HEK293 (cell line): ENCODE results near the gene CEBPZ.

Experiments used
- CTCF ChIA-PET: fragments of 350-600 bp; formaldehyde crosslinking; extraction: SDS; loops from one replicate; lab custom pipeline; 2021; ENCODE audit warnings: antibody characterized with exemption; lab: Yijun Ruan, JAX
- POLR2A ChIA-PET: fragments of 300-600 bp; formaldehyde crosslinking; extraction: SDS; loops from one replicate; lab custom pipeline; 2020; ENCODE audit warnings: antibody characterized with exemption, inconsistent platforms; lab: Yijun Ruan, JAX
- H3K27ac ChIP-seq: fragments of 200-500 bp; sonication (Bioruptor generic); 2 replicates; pipeline ENCODE4 v1.5.1; 2014; ENCODE audit warnings: low read depth, low read length, control low read depth, inconsistent platforms; ENCODE audit errors: extremely low read depth
- H3K36me3 ChIP-seq, 2 experiments: fragments of 200-500 bp in 1 of 2; sonication (Bioruptor generic) in 1 of 2; 1 replicate in 1 of 2; 2 replicates in 1 of 2; pipeline ENCODE4 v1.5.1; 2014 to 2017; ENCODE audit warnings: inconsistent platforms in 2 of 2, low read length in 2 of 2; ENCODE audit not compliant: control insufficient read depth in 2 of 2, insufficient read depth in 1 of 2
- H3K4me1 ChIP-seq: fragments of 200-500 bp; sonication (Bioruptor generic); 2 replicates; pipeline ENCODE4 v1.5.1; 2014; ENCODE audit warnings: mild to moderate bottlenecking, low read length, inconsistent platforms; ENCODE audit not compliant: control insufficient read depth, insufficient read depth
- H3K4me3 ChIP-seq: 2 replicates; pipeline ENCODE4 v1.5.1; 2011; ENCODE audit warnings: low read depth, mild to moderate bottlenecking, control low read depth, low read length, moderate library complexity
- H3K9me3 ChIP-seq: fragments of 200-500 bp; sonication (Bioruptor generic); 2 replicates; pipeline ENCODE4 v1.5.1; 2014; ENCODE audit warnings: low read depth, low read length, inconsistent platforms; ENCODE audit not compliant: control insufficient read depth, insufficient read depth
- ATF2 ChIP-seq: fragments of 450-650 bp; formaldehyde crosslinking; IDR thresholded peaks from 2 replicates; pipeline ENCODE4 v1.5.1; 2016; ENCODE audit warnings: missing biosample characterization, missing genetic modification characterization, low read depth
- BCL6B ChIP-seq: fragments of 450-650 bp; formaldehyde crosslinking; IDR thresholded peaks from 2 replicates; pipeline ENCODE4 v1.5.1; 2017; ENCODE audit warnings: missing biosample characterization, missing genetic modification characterization
- KLF7 ChIP-seq: fragments of 450-650 bp; formaldehyde crosslinking; IDR thresholded peaks from 2 replicates; pipeline ENCODE4 v1.5.1; 2016; ENCODE audit warnings: missing biosample characterization, missing genetic modification characterization, borderline replicate concordance
- MZF1 ChIP-seq: fragments of 450-650 bp; formaldehyde crosslinking; IDR thresholded peaks from 2 replicates; pipeline ENCODE4 v1.5.1; 2017; ENCODE audit warnings: missing biosample characterization, missing genetic modification characterization, borderline replicate concordance
- RBAK ChIP-seq: fragments of 450-650 bp; formaldehyde crosslinking; IDR thresholded peaks from 2 replicates; pipeline ENCODE4 v1.5.1; 2016; ENCODE audit warnings: missing biosample characterization, missing genetic modification characterization
- SCRT2 ChIP-seq: fragments of 450-650 bp; formaldehyde crosslinking; IDR thresholded peaks from 2 replicates; pipeline ENCODE4 v1.5.1; 2016; ENCODE audit warnings: missing biosample characterization, missing genetic modification characterization
- ZNF10 ChIP-seq: fragments of 450-650 bp; formaldehyde crosslinking; IDR thresholded peaks from 2 replicates; pipeline ENCODE4 v1.5.1; 2017; ENCODE audit warnings: missing biosample characterization, missing genetic modification characterization
- ZNF121 ChIP-seq: fragments of 450-650 bp; formaldehyde crosslinking; IDR thresholded peaks from 2 replicates; pipeline ENCODE4 v1.5.1; 2016; ENCODE audit warnings: missing biosample characterization, missing genetic modification characterization
- ZNF133 ChIP-seq: fragments of 450-650 bp; formaldehyde crosslinking; IDR thresholded peaks from 2 replicates; pipeline ENCODE4 v1.5.1; 2016; ENCODE audit warnings: missing biosample characterization, missing genetic modification characterization
- ZNF24 ChIP-seq: fragments of 450-650 bp; formaldehyde crosslinking; IDR thresholded peaks from 2 replicates; pipeline ENCODE4 v1.5.1; 2016; ENCODE audit warnings: missing biosample characterization, missing genetic modification characterization
- ZNF350 ChIP-seq: fragments of 450-650 bp; formaldehyde crosslinking; IDR thresholded peaks from 2 replicates; pipeline ENCODE4 v1.5.0; 2017; ENCODE audit warnings: missing biosample characterization, mild to moderate bottlenecking, missing genetic modification characterization
- ZNF354C ChIP-seq: fragments of 450-650 bp; formaldehyde crosslinking; IDR thresholded peaks from 2 replicates; pipeline ENCODE4 v1.5.1; 2016; ENCODE audit warnings: missing biosample characterization, missing genetic modification characterization, low read depth, borderline replicate concordance
- ZNF362 ChIP-seq: fragments of 450-650 bp; formaldehyde crosslinking; IDR thresholded peaks from 2 replicates; pipeline ENCODE4 v1.5.1; 2016; ENCODE audit warnings: missing biosample characterization, missing genetic modification characterization
- ZNF394 ChIP-seq: fragments of 450-650 bp; formaldehyde crosslinking; IDR thresholded peaks from 2 replicates; pipeline ENCODE4 v1.5.1; 2016; ENCODE audit warnings: missing biosample characterization, missing genetic modification characterization, mild to moderate bottlenecking, moderate library complexity, borderline replicate concordance
- ZNF398 ChIP-seq: fragments of 450-650 bp; formaldehyde crosslinking; IDR thresholded peaks from 2 replicates; pipeline ENCODE4 v1.5.1; 2017; ENCODE audit warnings: missing biosample characterization, missing genetic modification characterization
- ZNF639 ChIP-seq: fragments of 450-650 bp; formaldehyde crosslinking; IDR thresholded peaks from 2 replicates; pipeline ENCODE4 v1.5.1; 2016; ENCODE audit warnings: missing biosample characterization, missing genetic modification characterization
- ZNF777 ChIP-seq: fragments of 450-650 bp; formaldehyde crosslinking; IDR thresholded peaks from 2 replicates; pipeline ENCODE4 v1.5.1; 2017; ENCODE audit warnings: missing biosample characterization, missing genetic modification characterization, borderline replicate concordance
- ZNF785 ChIP-seq: fragments of 450-650 bp; formaldehyde crosslinking; IDR thresholded peaks from 2 replicates; pipeline ENCODE4 v1.5.1; 2016; ENCODE audit warnings: missing biosample characterization, missing genetic modification characterization
- ZNF792 ChIP-seq: fragments of 450-650 bp; formaldehyde crosslinking; IDR thresholded peaks from 2 replicates; pipeline ENCODE4 v1.5.1; 2016; ENCODE audit warnings: missing biosample characterization, missing genetic modification characterization
- TF ChIP-seq, protein P1 (sequence below): fragments of 450-650 bp; formaldehyde crosslinking; IDR thresholded peaks from 2 replicates; pipeline ENCODE4 v1.5.1; 2016; ENCODE audit warnings: missing biosample characterization, missing genetic modification characterization
- TF ChIP-seq, protein P2 (sequence below): fragments of 450-650 bp; formaldehyde crosslinking; IDR thresholded peaks from 2 replicates; pipeline ENCODE4 v1.5.1; 2016; ENCODE audit warnings: missing biosample characterization, missing genetic modification characterization
- TF ChIP-seq, protein P3 (sequence below): fragments of 450-650 bp; formaldehyde crosslinking; IDR thresholded peaks from 2 replicates; pipeline ENCODE4 v1.5.1; 2016; ENCODE audit warnings: missing biosample characterization, missing genetic modification characterization

CEBPZ gene

DNA sequence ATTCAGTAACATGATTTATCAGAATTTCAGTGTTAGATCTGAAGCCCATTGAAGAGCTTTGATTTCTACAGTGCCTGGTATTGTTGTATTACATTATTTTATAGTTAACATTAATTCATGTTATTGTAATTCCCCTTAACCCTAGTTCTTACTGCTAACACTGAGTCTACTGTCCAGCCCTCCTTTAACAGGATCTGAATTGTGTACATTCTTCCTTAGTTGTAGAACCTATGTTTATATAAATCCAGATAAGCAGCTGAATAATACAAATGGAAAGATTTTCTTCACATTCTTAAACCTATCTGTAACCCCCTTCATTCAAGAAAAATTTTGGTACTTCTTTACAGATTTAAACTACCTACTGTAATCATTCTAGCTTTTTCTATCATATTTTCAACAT is 14.8 kb upstream of the CEBPZ start (continued):
- TF ChIP-seq, protein P1, sequence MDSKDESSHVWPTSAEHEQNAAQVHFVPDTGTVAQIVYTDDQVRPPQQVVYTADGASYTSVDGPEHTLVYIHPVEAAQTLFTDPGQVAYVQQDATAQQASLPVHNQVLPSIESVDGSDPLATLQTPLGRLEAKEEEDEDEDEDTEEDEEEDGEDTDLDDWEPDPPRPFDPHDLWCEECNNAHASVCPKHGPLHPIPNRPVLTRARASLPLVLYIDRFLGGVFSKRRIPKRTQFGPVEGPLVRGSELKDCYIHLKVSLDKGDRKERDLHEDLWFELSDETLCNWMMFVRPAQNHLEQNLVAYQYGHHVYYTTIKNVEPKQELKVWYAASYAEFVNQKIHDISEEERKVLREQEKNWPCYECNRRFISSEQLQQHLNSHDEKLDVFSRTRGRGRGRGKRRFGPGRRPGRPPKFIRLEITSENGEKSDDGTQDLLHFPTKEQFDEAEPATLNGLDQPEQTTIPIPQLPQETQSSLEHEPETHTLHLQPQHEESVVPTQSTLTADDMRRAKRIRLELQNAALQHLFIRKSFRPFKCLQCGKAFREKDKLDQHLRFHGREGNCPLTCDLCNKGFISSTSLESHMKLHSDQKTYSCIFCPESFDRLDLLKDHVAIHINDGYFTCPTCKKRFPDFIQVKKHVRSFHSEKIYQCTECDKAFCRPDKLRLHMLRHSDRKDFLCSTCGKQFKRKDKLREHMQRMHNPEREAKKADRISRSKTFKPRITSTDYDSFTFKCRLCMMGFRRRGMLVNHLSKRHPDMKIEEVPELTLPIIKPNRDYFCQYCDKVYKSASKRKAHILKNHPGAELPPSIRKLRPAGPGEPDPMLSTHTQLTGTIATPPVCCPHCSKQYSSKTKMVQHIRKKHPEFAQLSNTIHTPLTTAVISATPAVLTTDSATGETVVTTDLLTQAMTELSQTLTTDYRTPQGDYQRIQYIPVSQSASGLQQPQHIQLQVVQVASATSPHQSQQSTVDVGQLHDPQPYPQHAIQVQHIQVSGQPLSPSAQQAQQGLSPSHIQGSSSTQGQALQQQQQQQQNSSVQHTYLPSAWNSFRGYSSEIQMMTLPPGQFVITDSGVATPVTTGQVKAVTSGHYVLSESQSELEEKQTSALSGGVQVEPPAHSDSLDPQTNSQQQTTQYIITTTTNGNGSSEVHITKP (tag by site-specific recombination) = no peak
- no peak for TF ChIP-seq ZNF785 (tag by site-specific recombination)
- TF ChIP-seq ZNF777 (tag by site-specific recombination) = no peak

DNA sequence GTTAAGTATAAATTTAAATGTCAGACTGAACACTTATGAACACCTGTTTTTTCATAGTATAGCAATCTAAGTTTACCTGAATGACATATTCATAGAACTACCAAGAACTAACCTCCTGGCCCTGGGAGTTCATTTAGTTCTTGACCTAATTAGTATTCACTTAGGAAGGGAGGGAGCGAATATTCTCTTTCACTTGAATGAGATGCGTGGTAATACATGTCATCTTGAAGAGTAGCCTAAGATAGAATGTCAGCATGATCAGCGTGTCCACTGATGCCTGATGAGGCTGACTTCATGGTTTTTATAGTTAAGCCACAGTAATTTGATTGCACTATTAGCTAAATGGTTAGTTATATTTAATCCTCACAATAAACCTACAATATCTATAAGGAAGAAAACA is 13.4 kb upstream of the CEBPZ start:
- no peak overlapping the region for H3K27ac ChIP-seq
- H3K4me1 ChIP-seq = no peaks in the 10 kb centered on the region
- H3K4me3 ChIP-seq = no peak overlapping the region
- CTCF ChIA-PET = no interaction called here
- H3K36me3 ChIP-seq = peaks cover 51 to 89% of the 10 kb centered on the region in 2 experiments
- no peak for TF ChIP-seq ZNF362 (tag by site-specific recombination)
- no peak for TF ChIP-seq ZNF24 (tag by site-specific recombination)
- no peak for TF ChIP-seq ZNF10 (tag by site-specific recombination)
- TF ChIP-seq ZNF354C (tag by site-specific recombination) = no peak
- TF ChIP-seq ZNF350 (tag by site-specific recombination) = no peak
- TF ChIP-seq ZNF121 (tag by site-specific recombination) = no peak
- TF ChIP-seq RBAK (tag by site-specific recombination) = no peak
- TF ChIP-seq ATF2 (tag by site-specific recombination) = no peak
- TF ChIP-seq ZNF792 = no peak
- TF ChIP-seq, protein P2, sequence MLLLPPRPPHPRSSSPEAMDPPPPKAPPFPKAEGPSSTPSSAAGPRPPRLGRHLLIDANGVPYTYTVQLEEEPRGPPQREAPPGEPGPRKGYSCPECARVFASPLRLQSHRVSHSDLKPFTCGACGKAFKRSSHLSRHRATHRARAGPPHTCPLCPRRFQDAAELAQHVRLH (tag by site-specific recombination) = no peak
- no peak for TF ChIP-seq ZNF394
- TF ChIP-seq BCL6B (tag by site-specific recombination) = no peak
- TF ChIP-seq, protein P3, sequence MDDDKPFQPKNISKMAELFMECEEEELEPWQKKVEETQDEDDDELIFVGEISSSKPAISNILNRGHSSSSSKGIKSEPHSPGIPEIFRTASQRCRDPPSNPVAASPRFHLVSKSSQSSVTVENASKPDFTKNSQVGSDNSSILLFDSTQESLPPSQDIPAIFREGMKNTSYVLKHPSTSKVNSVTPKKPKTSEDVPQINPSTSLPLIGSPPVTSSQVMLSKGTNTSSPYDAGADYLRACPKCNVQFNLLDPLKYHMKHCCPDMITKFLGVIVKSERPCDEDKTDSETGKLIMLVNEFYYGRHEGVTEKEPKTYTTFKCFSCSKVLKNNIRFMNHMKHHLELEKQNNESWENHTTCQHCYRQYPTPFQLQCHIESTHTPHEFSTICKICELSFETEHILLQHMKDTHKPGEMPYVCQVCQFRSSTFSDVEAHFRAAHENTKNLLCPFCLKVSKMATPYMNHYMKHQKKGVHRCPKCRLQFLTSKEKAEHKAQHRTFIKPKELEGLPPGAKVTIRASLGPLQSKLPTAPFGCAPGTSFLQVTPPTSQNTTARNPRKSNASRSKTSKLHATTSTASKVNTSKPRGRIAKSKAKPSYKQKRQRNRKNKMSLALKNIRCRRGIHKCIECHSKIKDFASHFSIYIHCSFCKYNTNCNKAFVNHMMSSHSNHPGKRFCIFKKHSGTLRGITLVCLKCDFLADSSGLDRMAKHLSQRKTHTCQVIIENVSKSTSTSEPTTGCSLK (tag by site-specific recombination) = no peak
- TF ChIP-seq MZF1 (tag by site-specific recombination) = no peak
- TF ChIP-seq KLF7 (tag by site-specific recombination) = no peak
- no peak for TF ChIP-seq ZNF133 (tag by site-specific recombination)
- no peak for TF ChIP-seq SCRT2 (tag by site-specific recombination)
- no peak for TF ChIP-seq ZNF639 (tag by site-specific recombination)
- TF ChIP-seq ZNF398 (tag by site-specific recombination) = no peak
- H3K9me3 ChIP-seq = no peaks in the 10 kb centered on the region
- POLR2A ChIA-PET = no interaction called here
